Measurements from ENCODE around the gene CEACAM18.

DNA sequence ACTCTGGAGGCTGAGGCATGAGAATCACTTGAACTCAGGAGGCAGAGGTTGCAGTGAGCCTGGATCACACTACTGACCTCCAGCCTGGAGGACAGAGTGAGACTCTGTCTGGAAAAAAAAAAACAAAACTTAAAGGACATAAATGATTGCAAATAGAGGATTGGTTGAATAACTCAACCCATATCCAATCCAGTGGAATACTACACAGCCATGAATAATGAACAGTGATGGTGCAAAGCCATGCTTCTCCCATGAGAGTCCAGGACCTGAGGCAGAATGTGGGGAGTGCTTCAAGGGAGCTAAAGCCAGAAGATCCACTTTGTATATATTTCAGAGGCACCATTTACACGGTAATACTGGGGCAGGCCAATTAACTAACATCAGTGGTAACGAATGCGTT, 2.2 kb upstream of the CEACAM18 start:
- TF ChIP-seq, protein P1, sequence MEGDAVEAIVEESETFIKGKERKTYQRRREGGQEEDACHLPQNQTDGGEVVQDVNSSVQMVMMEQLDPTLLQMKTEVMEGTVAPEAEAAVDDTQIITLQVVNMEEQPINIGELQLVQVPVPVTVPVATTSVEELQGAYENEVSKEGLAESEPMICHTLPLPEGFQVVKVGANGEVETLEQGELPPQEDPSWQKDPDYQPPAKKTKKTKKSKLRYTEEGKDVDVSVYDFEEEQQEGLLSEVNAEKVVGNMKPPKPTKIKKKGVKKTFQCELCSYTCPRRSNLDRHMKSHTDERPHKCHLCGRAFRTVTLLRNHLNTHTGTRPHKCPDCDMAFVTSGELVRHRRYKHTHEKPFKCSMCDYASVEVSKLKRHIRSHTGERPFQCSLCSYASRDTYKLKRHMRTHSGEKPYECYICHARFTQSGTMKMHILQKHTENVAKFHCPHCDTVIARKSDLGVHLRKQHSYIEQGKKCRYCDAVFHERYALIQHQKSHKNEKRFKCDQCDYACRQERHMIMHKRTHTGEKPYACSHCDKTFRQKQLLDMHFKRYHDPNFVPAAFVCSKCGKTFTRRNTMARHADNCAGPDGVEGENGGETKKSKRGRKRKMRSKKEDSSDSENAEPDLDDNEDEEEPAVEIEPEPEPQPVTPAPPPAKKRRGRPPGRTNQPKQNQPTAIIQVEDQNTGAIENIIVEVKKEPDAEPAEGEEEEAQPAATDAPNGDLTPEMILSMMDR (IDR thresholded peaks at IDR 0.05), result no peak
- TF ChIP-seq EP300 (IDR thresholded peaks at IDR 0.05), result no peak
